ENCODE data around the gene GAB4. TPM values are rescaled to one million over a fixed set of nuclear protein-coding genes. Genes with fewer than 3 reads are reported as not detected.

Gene GAB4
- total RNA-seq, 1 donor from 2014 or later: not detected

DNA sequence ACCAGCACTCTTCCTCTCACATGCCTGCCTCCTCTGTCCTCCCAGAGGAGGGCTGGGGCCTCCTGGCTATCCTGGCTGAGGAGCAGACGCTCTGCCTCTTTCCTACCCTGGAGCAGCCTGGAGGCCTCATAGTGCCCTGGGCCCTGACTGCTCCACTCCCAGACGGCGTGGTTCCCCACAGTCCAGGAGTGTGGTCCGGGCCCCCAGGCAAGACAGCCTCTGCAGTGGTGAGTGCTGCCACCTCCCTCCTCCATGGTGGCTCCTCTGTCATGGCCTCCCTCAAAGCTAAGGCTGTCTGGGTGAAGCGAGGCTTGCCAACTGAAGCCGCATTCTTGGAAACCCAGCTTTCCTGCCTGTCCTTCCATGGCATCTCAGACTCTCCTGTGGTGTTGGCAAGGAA is 19.8 kb downstream of the GAB4 start:
- DNase-seq (ENCODE audit: low read depth, low spot score): no peak

DNA sequence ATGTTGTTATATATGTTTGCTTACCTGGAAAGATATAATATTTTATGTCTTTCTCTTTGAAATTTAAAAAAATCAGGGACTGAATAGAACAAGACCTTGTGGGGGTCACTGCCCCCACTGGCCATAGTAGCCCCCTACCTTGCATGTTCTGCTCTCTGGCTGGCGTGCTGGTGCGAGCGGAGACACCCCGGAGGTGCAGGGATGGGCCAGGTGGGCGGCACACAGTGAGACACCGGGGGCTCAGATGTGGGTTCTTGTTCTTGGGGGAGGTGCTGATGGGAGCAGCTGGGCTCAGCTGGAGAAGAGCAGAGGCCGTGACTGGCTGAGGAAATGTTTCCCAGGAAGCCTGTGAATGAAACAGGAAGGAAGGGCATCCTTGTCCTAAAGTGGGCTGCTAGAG is 20.2 kb downstream of the GAB4 start:
- no peak for DNase-seq (ENCODE audit: low read depth, low spot score)

DNA sequence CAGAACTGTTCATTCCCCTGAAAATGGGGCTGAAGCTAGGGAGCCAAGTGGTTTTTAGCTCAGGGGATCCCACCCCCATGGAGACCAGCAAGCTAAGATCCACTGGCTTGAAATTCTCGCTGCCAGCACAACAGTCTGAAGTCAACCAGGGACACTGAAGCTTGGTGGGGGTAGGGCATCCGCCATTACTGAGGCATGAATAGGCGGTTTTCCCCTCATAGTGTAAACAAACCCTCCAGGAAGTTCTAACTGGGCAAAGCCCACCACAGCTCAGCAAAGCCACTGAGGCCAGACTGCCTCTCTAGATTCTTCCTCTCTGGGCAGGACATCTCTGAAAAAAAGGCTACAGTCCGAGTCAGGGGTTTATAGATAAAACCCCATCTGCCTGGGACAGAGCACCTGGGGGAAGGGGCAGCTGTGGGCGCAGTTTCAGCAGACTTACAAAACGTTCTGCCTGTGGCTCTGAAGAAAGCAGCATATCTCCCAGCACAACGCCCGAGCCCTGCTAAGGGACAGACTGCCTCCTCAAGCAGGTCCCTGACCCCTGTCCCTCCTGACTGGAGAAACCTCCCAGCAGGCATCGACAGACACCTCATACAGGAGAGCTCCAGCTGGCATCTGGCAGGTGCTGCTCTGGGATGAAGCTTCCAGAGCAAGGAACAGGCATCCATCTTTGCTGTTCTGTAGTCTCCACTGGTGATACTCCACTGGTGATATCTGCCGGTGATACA is 32.7 kb downstream of the GAB4 start:
- DNase-seq (ENCODE audit: low read depth, low spot score): no peak

DNA sequence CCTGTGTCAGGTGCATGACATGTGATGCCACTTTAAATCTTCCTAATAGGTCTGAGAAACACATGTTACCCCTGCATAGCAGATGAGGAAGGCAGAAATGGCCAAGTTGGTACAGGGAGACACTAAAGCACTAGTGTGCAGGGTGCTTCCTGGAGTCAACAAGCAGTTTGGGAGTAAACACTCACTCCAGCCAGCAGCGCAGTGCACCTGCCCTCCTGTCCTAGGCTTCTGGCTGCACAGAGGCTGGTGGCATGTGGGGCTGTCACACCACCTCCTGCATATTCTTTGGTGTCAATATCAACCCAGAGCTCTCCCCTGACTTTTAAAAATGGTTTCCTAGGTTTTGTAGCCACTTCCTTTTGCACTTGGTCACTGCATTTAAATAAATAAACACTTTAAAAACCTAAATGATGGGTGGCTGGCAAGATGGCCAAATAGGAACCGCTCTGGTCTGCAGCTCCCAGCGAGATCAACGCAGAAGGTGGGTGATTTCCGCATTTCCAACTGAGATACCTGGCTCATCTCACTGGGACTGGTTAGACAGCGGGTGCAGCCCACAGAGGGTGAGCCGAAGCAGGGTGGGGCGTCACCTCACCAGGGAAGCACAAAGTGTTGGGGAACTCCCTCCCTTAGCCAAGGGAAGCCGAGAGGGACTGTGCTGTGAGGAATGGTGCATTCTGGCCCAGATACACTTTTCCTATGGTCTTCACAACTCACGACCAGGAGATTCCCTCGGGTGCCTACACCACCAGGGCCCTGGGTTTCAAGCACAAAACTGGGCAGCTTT is 33.5 kb downstream of the GAB4 start:
- DNase-seq (ENCODE audit: low read depth, low spot score): no peak

DNA sequence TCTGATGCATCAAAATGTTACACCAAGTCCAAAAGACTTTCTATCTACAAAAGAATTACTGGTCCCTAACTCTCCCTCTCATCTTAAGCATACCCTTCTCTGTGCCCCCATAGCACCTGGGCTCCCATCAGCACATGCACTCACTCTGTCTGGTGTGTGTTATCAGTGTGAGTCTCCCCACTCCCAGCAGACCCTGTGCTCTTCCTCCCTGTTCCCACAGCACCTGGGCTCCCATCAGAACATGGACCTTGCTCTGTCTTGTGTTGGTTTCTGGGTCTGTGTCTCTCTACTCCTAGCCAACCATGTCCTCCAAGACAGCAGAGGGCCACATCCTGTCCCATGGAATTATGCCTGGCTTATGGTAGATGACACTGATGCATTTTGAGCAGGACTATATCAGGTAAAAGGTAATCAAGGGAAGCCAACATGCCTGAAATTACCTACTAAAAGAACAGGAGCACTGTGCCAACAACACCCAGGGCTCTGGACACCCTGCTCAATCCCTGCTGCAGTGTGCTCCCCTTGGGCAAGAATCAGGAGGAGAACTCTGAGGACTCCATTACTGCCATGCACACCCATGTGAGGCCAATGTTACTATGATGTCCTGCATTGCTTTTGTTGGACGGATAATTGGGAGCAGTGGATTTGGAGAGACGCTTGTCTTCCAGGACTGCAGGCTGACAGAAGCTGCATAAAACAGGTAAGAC is 34.3 kb downstream of the GAB4 start:
- DNase-seq (ENCODE audit: low read depth, low spot score): no peak

DNA sequence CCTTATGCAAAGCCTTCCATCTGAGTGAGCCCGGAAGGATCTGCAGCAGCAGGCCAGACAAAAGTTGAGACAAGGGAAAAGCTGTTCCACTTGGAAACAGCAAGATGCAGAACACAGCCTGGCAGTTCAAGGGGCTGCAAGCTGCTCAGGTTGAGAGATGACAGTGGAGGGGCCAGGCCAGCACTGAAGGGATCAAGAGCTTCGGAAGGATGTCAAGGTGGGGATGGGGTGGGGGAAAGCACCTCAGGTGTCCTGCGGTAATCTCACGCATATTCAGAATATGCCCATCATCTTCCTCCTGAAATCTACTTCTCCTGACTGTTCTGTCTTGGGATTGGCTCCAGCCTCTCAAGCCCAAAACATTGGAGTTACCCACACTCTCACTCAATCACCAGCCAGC is 35.7 kb downstream of the GAB4 start:
- DNase-seq (ENCODE audit: low read depth, low spot score): no peak

DNA sequence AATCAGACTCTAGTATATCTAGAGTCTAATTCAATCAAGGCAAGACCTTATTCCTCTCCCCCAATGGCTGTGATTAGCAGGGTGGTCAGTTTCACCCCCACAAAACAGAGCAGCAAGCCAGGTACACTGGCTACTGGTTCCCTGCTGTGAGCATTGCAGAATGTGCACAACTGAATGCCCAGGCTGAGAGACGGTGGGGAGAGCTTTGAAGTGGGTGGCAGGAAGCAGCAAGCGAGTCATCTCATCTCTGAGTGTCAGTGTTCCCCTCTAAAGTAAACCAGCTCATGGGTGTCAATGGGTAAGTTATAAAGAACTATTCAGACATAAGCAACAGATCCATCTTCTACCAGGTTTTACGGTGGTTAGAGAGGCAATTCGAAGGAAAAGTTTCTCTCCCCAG is 37.6 kb downstream of the GAB4 start:
- no peak for DNase-seq (ENCODE audit: low read depth, low spot score)

DNA sequence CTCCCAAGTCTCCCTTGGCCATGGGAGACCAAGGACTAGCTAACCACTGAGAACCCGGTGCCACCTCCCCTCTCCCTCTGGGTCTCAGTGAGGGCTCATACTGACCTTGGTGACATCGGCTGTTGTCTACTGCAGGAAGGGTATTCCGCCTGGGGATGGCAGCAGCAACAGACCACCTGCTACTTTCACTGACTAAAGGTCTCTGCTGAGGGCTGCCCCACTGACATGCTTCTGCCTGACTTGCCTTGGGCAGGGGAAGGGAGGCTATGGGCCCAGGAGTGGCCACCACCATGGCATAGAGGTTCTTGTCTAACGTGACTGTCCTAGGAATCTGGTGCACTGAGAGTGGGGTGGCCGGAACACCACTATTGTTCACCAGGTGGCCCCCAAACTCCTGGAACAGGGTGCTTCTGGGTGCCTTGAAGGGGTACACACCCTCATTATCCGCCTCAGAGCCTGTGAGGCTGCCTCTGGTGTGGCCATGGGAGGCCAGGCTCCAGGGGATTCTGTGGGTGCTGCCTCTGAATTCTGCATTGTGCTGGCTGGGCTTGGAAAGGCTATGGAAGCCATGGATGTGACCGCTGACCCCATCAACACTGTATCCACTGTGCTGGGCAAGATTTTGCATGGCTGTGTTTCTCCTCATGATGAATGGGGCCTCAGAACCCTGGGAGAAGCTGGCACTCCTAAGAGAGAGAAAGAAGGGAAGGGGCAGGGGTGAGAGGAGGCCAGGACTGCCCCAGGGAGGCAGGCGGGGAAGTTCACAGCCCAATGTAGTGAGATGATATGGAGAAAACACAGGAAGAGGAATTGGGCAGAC is 38.3 kb downstream of the GAB4 start:
- no peak for DNase-seq (ENCODE audit: low read depth, low spot score)

DNA sequence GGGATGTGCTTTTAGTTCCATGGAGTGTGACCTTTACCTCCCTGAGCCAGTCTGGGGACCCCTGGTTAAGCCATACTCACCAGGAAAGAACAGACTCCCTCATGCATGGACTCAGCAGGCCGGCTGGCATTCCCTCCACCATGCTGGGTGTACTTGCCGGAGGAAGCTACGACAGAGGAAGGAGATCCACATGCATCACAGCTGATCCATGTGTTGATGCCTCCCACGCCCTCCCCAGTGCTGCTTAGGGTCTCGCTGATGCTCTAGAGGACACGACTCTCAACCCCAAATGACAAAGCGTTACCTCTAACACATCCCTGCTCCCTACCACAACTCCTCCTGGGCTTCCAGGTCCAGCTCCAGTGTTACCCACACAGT is 39.8 kb downstream of the GAB4 start:
- no peak for DNase-seq (ENCODE audit: low read depth, low spot score)

DNA sequence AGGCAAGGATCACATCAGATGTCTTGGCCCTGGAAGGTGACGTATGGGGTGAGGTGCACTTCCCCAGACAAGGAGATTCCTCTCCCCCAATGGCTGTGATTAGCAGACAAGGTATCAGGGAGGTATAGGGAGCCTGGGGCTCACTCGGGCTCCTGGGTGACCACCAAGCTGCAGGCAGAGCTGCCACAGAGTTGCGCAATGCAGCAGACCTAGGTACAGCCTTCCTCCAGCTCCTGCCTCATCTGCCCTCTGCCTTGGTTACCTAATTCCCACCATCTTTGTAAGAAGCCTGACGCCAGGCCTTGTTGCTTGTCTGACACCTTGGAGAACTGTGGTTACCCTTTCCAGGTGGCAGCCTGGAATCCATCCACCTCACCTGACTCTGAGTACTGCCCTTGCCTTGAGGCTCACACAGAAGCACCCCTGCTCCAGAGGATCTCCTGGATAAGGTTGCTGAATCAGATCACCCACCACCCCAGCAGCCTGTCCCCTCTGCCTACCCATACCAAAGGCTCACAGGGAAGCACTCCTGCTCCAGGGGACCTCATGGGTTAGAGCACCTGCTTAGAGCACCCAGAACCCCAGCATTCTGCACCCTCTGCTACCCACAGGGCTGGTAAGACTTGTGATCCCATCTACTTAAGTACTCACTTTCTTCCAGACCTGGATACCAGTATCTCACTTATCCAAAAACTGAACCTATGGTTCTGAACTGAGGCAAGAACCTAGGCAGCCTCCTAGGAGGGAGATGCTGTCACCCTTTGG is 40.4 kb downstream of the GAB4 start:
- no peak for DNase-seq (ENCODE audit: low read depth, low spot score)

DNA sequence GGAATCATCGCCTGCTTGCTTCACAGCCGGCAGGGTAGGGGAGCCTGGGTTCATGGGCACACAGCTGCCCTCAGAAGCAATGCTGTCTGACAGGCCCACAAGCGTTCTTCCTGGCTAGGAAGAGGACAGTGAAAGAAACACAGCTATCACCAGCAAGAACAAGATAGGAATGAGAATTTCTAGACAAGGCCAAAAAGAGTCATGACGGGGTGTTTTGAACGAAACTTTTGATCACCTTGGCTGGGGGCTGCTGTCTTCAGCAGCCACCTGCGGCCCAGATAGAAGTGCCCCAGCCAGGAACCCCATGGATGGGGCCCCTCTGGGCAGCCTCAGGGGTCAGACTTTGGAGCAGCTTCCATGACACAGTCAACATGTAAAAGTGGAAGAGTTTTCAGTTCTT is 41.8 kb downstream of the GAB4 start:
- DNase-seq (ENCODE audit: low read depth, low spot score): no peak

DNA sequence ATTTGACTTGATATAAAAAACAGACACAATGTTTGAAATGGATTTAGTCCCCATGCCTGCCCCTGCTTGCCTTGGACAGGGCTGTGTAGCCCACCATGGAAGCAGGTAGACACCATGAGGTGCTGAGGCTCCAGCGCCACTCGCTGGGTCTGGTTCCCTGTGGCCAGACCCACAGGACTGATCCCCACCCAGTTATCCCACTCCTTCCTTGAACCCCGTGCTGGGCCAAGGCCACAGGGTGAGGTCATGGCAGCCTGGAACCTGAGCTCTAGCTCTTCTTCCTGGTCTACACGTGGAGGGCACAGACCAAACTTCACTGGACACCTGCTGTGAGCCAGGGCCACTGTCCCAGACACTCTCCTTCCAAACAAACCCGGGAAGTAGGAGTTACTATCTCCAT is 42.5 kb downstream of the GAB4 start:
- DNase-seq (ENCODE audit: low read depth, low spot score): no peak

DNA sequence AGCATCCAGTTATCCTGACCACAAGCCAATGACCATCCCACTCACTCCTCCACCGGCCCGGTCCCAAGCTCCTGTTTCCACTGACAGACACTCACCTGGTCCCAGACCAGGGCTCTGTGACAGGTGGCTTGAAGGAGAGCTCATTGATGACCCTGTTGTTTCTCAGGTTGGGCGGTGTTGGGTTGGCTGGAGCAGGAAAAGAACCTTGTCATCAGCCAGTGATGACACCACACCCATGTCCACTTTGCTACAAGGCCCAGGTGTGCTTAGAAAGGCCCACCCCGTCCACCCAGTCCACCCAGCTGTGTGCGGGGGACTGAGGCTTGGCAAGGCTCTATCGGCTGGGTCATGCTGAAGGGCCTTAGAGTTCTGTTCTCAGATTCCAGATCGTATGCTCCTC is 42.9 kb downstream of the GAB4 start:
- DNase-seq (ENCODE audit: low read depth, low spot score): no peak

DNA sequence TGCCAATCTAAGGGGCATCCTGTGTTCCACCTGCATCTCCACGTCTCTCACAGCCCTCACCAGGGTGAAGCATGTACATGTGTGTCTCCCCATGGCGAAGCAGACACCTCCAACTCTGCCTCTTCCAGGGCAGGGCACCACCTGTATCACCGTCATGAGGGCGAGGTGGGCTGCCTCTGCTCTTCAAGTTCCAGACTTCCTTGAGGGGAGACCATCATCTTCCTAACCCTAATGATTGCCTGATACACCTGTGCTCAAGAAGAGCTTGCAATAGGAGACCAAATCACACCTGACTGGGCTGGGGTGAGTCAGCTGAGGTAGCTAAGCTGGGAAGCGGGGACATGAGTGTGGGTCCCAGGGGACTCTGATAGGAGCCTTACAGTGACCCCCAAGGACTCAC is 43.7 kb downstream of the GAB4 start:
- DNase-seq (ENCODE audit: low read depth, low spot score): no peak

DNA sequence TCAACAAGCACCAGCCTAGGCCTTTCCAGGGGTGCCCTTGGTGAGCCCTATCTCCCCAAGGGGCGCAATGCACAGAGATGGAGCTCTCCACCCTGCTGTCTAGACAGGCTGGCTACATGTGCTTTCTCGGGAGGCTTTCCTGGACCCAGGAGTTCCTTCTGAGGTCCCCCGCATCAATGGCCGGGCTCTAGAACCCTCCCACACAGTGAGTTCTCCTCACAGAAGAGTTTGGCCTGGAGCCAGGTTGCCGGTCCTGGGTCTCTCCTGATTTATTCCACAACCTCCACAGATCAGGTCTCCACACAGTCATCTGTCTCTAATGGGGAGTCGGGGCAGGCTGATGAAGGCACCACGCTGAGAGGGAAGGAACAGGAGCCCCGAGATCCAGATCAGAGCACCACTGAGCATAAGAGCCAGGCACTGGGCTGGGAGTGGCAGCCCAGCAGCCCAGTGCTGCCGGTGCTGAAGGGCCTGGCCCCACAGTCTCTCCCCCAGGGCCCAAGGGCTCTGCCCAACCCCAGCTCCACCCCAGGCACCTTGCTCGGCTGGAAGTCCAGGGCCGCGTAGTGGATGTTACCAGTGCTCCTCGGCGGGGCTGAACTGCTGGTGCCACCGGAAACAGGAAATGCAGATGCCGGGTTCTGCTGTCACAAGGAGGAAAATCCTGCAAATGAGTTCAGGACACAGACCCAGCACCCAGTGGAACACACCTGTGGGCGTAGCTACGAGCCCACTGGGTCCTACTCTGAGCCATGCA is 44.7 kb downstream of the GAB4 start:
- no peak for DNase-seq (ENCODE audit: low read depth, low spot score)

DNA sequence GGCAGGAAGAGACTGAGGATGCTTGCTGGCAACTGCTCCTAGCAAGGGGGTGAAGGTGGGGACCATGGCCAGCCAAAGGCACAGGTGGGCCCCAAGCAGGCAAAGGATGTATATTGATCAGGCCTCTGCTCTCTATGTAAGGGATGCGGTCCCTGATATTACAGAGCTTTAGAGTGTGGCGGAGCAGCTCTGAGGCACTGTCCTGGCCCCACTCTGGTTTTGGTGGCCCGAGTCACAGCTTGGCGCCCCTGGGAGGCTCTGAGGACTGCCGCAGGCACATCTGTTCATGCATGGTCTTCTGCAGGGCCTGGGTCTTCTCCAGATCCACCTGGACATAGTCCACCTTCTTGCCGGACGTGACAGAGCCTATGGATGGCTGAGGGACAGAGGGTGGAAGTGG is 45.5 kb downstream of the GAB4 start:
- no peak for DNase-seq (ENCODE audit: low read depth, low spot score)

DNA sequence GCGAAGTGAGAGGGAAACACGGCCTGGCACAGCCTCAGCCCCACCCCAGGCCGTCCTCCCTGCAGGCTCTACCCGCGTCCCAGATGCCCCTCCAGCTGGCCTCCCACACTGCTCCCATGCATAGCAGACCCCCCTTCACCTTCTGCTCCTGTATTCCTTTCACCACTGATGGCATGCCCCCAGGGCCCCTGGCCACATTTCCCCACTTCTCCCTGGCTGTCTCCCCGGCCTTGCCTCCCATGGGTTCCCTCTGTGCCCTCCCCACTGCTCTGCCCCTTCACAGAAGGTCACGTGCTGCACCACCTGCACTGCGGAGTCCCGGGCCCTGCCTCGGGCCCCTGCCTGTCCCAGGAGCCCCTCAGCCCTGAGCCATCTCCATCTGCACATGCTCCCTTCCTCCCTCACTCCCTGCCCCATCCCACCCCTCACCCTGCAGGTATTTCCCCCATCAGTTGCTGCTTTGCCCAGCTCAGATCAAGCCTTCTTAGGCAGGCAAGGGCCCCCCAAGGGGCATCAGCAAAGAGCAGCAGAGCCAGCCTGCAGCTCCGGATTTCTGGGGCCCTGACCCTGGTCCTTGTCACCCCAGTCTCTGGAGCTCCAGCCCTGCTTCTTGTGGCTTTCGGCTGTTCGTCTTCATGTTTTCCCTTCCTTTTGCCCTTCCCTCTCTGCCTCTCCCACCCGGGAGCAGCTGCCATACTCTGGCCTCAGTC is 46.4 kb downstream of the GAB4 start:
- no peak for DNase-seq (ENCODE audit: low read depth, low spot score)

DNA sequence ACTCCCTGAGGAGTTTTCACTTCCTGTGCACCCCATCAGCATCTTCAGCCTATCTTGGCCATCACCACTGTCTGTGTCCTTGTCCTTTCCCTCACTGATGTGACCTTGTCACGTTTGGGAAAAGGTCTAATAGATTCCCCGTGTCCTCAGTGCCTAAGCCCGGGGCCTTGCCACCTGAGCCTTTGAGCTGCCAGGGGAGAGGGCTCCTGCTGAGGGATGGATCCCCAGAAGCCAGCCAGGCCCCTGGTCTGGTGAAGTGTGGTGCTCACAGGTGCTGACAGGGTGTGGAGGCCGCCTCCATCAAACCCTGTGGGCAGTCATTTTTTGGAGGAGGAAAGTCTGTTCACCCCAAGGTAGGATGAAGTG is 47.2 kb downstream of the GAB4 start:
- no peak for DNase-seq (ENCODE audit: low read depth, low spot score)

DNA sequence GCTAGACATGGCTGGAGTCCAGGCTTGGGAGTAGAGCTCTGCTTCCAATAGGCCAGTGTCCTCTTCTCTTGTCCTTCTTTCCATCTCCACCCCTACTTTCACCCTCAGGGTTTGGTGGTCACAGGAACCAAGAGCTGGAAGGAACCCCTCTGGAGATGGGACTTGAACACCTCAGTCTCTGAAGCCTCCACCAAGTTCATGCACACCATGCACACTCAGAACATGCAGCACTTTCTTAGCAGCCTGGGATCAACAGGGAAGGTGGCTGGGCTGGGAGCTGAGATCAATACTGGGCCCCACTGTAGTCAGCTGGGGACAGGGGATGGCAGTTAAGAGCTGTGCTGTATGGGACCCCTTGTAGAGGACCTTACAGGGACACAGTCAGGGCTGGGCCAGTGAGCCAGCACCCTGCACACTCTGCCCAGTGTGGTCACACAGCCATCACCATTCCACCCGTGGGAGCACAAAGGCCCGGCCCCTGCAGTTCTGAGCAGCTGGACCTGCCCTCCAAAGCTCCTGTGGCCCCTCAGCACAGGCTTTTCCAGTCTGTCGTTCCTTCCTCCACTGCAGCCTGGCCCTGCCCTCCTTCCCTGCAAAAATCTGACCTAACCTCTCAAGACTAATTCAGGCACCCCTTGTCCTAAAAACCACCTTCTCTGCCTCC is 47.7 kb downstream of the GAB4 start:
- no peak for DNase-seq (ENCODE audit: low read depth, low spot score)

Measured in pulmonary artery endothelial cell (primary cell).